Measurements from ENCODE around the gene NEK10. TPM values are rescaled to one million over a fixed set of nuclear protein-coding genes. Genes with fewer than 3 reads are reported as not detected.

NEK10 gene
- total and polyA plus RNA-seq, 2 of the 13 experiments (the other 11 are each of a cell fraction or from before 2014, with no cell fraction given): 2.8 to 14.2 TPM

DNA sequence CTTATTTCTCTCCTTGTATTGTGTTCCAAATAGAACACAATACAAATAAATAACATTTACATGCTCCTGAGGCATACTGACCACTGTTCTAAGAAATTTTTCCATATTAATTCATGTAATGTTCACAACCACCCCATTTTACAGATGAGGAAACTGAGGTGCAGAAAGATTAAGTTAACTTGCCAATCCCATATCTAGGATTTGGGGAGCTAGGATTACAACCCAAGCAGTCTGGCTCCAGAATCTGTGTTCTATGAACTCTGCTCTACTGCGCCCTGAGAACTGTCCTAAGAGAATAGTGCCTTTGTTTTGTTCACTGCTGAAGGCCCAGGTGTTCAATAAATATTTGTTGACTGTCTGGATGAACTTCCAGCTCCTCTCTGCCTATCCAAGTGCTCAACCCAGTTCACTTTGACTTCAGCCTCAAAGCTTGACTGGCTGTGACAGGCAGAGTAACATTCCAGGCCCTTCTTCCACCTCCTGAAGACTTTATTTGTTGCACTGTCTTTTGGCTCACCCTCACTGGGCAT is 3.1 kb downstream of the NEK10 start:
- no peaks in the 10 kb centered on the region for H3K36me3 ChIP-seq (replicated peaks in 1 of 2; ENCODE audit: control insufficient read depth in 1 of 2, insufficient read depth in 2 of 2, low read length in 2 of 2)
- ATAC-seq: peak; percentile 78
- intact Hi-C loops (cut with micrococcal nuclease; ENCODE audit: unreplicated experiment): no loop called here
- no peaks in the 10 kb centered on the region for H3K27me3 ChIP-seq (ENCODE audit: control insufficient read depth in 1 of 2, insufficient read depth in 2 of 2, low read length in 2 of 2)
- H3K27ac ChIP-seq (ENCODE audit: extremely low read length, insufficient read depth, low read length): peak overlapping the region; percentile 74
- BruUV-seq (replicated peaks): no TSS peak
- FAIRE-seq: peak; percentile 87
- H3K4me1 ChIP-seq (ENCODE audit: insufficient read depth, low read length): peaks cover 81% of the 10 kb centered on the region
- H3K79me2 ChIP-seq (ENCODE audit: insufficient read depth, low read length): peaks cover 4% of the 10 kb centered on the region
- no peaks in the 10 kb centered on the region for H4K20me1 ChIP-seq (ENCODE audit: insufficient read depth, low read length)
- no peaks in the 10 kb centered on the region for H3K9me3 ChIP-seq (ENCODE audit: low read length)
- H3K9ac ChIP-seq (ENCODE audit: insufficient read depth, low read depth, low read length): peak overlapping the region; percentile 39; the same call in 1 of the 2 replicates
- ChIA-PET CTCF (ENCODE audit: low intra/inter-chr PET ratio, low total read pairs) (no interaction called here), POLR2A (interaction anchor here (1.1 to 1.4 kb wide), 2 partner anchors 8 to 9 kb away, joined by 3 to 4 read pairs; no protein-coding TSS in a partner anchor)
- 0% methylated on average over 1 of the region's 1 CpG for WGBS (ENCODE audit: low lambda C conversion rate)
- DNase-seq (ENCODE audit: low spot score): peak; percentile 93
- in situ Hi-C loops (cut with HindIII; ENCODE audit: extremely low pct_ligation_motif_present, low pct_unique_long_range_greater_than_20kb): no loop called here
- no peak overlapping the region for H2AFZ ChIP-seq (ENCODE audit: low read length)
- H3K4me2 ChIP-seq (ENCODE audit: low read depth, low read length): peak overlapping the region; percentile 57
- H3K4me3 ChIP-seq (replicated peaks in 1 of 3; ENCODE audit: insufficient read depth in 1 of 3, low read depth in 2 of 3, low read length in 3 of 3): no peak overlapping the region; a peak in 1 of 6 replicates
- TF ChIP-seq ARNT2 (CRISPR knock-in tag; IDR thresholded peaks at IDR 0.05; ENCODE audit: low read depth) (no peak), POLR2AphosphoS5 (IDR thresholded peaks at IDR 0.05; ENCODE audit: low read depth, low read length) (no peak), ZNF605 (CRISPR knock-in tag; IDR thresholded peaks at IDR 0.05) (peak; percentile 62; the same call in 1 of the 2 replicates), ATRX (CRISPR knock-in tag; IDR thresholded peaks at IDR 0.05; ENCODE audit: borderline replicate concordance) (no peak), ZNF580 (CRISPR knock-in tag; IDR thresholded peaks at IDR 0.05; ENCODE audit: borderline replicate concordance, low read depth) (0 out of 2 replicates have a peak, but pooled peaks have one; percentile 28), ZNF616 (CRISPR knock-in tag; IDR thresholded peaks at IDR 0.05; ENCODE audit: low read depth) (no peak), HOXD1 (CRISPR knock-in tag; IDR thresholded peaks at IDR 0.05) (no peak), NR2C2 (CRISPR knock-in tag; IDR thresholded peaks at IDR 0.05; ENCODE audit: borderline replicate concordance) (peak; percentile 42; the same call in 1 of the 2 replicates), KDM6A (CRISPR knock-in tag; IDR thresholded peaks at IDR 0.05; ENCODE audit: low read depth) (peak; percentile 49; the same call in 1 of the 2 replicates), ZFP90 (CRISPR knock-in tag; IDR thresholded peaks at IDR 0.05; ENCODE audit: borderline replicate concordance) (no peak), SIN3A (IDR thresholded peaks at IDR 0.05; ENCODE audit: borderline replicate concordance, low read depth, low read length) (no peak), ZNF597 (CRISPR knock-in tag; IDR thresholded peaks at IDR 0.05) (no peak), POLR2AphosphoS2 (IDR thresholded peaks at IDR 0.05; ENCODE audit: low read depth, low read length) (no peak), RAD21 (CRISPR knock-in tag; IDR thresholded peaks at IDR 0.05) (0 out of 2 replicates have a peak, but pooled peaks have one; percentile 21), TMF1 (CRISPR knock-in tag; IDR thresholded peaks at IDR 0.05; ENCODE audit: low read depth) (no peak), HOXA3 (CRISPR knock-in tag; IDR thresholded peaks at IDR 0.05) (peak; percentile 57), TBX3 (IDR thresholded peaks at IDR 0.05; ENCODE audit: borderline replicate concordance) (no peak)
- TF ChIP-seq, protein P1, sequence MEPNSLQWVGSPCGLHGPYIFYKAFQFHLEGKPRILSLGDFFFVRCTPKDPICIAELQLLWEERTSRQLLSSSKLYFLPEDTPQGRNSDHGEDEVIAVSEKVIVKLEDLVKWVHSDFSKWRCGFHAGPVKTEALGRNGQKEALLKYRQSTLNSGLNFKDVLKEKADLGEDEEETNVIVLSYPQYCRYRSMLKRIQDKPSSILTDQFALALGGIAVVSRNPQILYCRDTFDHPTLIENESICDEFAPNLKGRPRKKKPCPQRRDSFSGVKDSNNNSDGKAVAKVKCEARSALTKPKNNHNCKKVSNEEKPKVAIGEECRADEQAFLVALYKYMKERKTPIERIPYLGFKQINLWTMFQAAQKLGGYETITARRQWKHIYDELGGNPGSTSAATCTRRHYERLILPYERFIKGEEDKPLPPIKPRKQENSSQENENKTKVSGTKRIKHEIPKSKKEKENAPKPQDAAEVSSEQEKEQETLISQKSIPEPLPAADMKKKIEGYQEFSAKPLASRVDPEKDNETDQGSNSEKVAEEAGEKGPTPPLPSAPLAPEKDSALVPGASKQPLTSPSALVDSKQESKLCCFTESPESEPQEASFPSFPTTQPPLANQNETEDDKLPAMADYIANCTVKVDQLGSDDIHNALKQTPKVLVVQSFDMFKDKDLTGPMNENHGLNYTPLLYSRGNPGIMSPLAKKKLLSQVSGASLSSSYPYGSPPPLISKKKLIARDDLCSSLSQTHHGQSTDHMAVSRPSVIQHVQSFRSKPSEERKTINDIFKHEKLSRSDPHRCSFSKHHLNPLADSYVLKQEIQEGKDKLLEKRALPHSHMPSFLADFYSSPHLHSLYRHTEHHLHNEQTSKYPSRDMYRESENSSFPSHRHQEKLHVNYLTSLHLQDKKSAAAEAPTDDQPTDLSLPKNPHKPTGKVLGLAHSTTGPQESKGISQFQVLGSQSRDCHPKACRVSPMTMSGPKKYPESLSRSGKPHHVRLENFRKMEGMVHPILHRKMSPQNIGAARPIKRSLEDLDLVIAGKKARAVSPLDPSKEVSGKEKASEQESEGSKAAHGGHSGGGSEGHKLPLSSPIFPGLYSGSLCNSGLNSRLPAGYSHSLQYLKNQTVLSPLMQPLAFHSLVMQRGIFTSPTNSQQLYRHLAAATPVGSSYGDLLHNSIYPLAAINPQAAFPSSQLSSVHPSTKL (CRISPR knock-in tag; IDR thresholded peaks at IDR 0.05): peak; percentile 92
- TF ChIP-seq, protein P2, sequence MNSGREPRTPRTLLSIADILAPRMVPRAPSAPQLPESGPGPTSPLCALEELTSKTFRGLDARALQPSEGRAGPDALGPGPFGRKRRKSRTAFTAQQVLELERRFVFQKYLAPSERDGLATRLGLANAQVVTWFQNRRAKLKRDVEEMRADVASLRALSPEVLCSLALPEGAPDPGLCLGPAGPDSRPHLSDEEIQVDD (CRISPR knock-in tag; IDR thresholded peaks at IDR 0.05; ENCODE audit: borderline replicate concordance): no peak

Data from HepG2 (cell line).